LoVo (cell line): ENCODE measurements around the gene ARHGAP1.
"Not testable (repeated sequence)": the region's sequence is repeated elsewhere in the genome, so short reads cannot be mapped to it uniquely, and the experiment has no call there.

Experiments used
- DNase-seq: peaks from one replicate; pipeline ENCODE4 v3.0.0-alpha.2; 2016; ENCODE audit warnings: low spot score

ARHGAP1 gene

DNA sequence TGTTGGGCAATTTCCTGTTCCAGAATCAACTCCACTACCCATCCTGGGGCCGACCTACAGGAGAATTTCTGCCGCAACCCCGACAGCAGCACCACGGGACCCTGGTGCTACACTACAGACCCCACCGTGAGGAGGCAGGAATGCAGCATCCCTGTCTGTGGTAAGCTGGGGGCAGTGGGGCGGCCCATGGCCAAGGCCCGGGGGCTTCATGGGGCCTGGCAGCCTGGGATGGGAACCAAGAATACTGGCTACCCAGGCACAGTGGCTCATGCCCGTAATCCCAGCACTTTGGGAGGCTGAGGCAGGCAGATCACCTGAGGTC lies 22.9 kb upstream of the ARHGAP1 start:
- no peak for DNase-seq

GRCh38 chr11:46722566-46723358 lies 22.3 kb upstream of the ARHGAP1 start:
- no peak for DNase-seq

DNA sequence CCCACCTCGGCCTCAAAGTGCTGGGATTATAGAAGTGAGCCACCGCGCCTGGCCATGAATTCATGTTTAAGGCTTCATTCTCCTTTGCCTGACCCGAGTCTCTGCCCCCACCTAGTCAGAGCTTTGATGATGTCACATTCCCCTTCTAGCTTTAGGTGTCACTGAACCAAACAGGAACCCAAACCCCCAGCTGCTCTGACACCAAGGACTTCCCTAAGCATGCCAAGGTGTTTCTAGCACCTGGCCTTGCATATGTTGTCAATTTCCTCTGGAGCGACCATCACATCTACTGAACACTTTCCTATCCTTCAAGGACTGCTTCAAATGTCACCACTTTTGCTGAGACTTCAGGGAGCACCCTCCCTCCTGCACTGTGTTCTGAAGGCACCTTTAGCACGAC lies 20.9 kb upstream of the ARHGAP1 start:
- no peak for DNase-seq

- no peak for DNase-seq
These were observed 19.3 kb upstream of the ARHGAP1 start for GRCh38 chr11:46719543-46720218.

DNA sequence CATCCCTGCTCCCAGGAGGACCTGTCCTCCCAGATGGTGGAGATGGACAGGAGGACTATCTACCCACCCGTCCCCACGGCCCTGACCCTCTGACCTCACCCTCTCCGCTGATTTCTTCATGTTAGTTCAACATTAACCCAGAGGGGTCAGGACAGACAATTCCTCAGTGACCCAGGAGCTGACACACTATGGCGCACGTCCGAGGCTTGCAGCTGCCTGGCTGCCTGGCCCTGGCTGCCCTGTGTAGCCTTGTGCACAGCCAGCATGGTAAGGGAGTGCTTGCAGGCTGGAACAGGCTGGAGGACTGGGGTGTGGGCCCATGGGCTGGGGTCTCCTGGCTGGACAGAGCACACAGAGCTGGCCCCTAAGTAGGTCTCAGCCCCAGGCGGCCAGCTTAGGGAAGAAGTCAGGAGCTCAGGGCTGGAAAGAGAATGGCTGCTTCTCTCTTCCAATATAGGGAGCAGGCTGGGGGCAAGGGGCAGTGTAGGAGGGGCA lies 18.7 kb upstream of the ARHGAP1 start, which contains the start of gene F2:
Gene F2 (plus strand): TSS at position 166 of the 495 bp plus-strand sequence. CDS start 23 bp downstream, at position 189.
- no peak for DNase-seq

DNA sequence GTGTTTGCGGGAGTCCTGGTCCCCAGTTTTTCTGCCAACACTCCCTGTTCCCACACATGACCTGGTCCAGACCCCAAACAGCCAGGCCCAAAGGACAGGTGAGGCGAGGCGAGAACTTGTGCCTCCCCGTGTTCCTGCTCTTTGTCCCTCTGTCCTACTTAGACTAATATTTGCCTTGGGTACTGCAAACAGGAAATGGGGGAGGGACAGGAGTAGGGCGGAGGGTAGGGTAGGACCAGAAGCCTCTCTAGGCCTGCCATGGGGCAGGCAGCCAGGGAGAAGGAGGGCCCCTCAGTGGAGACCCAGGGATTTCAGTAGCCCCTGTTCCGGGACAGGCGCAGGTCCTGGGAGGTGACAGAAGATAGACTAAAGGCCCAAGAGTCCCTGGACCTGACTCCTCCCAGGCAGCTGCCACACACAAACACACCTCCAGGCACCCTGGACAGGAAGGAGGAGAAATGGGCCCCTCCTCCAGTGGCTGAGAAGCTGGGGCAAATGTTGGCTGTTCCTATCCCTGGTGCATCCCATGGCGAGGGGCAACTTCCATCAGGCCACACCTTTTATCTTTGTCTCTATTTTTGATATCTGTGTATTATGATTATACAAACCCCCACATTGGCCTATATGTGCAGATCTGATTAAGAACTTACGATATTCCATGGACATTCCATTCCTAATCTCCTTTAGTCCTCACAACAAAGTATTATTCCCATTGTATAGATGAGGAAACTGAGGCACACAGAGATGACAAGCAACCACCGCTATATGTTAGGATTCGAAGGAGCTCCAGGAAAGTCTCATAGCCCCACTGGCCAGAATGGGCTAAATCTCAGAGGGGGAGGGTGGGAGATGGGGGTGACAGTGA lies 18.0 kb upstream of the ARHGAP1 start:
- DNase-seq: peak; percentile 6

DNA sequence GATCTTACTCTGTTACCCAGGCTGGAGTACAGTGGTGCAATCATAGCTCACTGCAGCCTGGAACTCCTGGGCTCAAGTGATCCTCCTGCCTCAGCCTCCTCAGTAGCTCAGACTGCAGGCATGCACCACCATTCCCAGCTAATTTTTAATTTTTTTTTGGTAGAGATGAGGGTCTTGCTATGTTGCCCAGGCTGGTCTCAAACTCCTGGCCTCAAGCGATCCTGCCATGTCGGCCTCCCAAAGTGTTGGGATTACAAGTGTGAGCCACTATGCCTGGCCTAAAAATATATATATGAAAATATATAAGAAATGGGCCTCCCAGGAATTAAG lies 17.4 kb upstream of the ARHGAP1 start:
- not testable (repeated sequence) for DNase-seq

DNA sequence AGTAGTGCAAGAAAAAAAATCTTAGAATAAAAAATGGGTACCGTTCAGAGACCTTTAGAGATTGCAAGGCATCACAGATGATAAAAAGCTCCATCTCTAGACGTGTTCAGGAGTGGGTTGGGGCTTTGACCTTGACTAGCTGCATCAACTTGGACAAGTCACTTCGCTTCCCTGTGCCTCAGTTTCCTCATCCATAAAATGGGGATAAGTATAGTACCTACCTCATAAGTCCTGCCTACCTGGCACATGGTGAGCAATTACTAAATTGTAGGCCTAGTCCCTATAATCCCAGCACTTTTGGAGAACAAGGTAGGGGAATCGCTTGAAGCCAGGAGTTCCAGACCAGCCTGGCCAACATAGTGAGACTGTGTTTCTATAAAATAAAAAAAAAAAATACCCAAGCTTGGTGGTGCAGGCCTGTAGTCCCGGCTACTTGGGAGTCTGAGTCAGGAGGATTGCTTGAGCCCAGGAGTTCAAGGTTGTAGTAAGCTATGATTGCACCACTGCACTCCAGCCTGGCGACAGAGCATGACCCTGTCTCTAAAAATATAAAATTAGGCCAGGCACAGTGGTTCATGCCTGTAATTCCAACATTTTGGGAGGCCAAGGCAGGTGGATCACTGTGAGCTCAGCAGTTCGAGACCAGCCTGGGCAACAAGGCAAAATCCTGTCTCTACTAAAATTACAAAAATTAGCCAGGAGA lies 12.6 kb upstream of the ARHGAP1 start:
- no peak for DNase-seq

DNA sequence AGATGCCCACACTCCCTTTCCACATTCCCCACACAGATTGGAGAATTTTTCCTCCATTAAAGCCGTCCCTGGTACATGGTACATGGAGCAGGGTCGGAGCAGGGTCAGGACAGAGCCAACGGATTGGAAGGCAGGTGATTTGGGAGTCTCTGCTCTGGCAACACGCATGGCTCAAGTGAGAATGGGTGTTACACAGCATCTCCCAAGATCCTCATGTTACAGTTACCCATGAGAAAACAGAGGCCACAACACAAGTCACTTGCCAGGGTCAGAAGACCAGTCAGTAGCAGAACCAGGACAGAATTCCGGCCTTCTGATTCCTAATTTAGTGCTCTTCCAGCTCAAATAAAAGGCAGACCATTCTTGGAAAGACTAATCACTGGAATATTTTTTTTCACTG lies 10.9 kb upstream of the ARHGAP1 start:
- no peak for DNase-seq

GRCh38 chr11:46710821-46711269 lies 10.4 kb upstream of the ARHGAP1 start:
- DNase-seq: no peak

DNA sequence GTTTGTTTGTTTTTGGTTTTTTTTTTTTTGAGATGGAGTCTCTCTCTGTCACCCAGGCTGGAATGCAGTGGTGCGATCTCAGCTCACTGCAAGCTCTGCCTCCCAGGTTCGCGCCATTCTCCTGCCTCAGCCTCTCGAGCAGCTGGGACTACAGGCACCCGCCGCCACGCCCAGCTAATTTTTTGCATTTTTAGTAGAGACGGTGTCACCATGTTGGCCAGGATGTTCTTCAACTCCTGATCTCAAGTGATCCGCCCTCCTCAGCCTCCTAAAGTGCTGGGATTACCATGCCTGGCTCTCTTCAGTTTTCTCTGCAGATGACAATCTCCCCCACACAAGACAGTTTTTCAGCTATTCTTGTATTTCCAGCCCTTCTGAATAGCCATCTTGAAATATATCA lies 8.9 kb upstream of the ARHGAP1 start:
- not testable (repeated sequence) for DNase-seq

DNA sequence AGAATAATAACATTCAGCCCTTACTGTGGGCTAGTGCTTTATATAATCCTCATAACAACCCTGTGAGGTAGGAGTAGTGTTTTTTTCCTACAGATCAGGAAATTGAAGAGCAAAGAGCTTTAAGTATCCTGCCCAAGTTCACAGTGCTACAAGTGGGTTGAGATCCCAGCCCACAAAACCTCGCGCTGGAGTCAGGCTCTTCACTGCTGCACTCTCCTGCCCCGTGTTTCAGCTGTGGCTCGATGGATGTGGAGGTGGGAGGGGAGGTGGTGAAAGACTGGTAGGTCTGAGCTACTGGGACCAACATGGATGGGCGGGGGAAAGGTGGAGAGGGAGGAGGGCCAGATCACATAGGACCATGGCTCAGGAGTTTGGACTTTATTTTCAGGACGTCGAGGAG lies 6.5 kb upstream of the ARHGAP1 start:
- DNase-seq: no peak

DNA sequence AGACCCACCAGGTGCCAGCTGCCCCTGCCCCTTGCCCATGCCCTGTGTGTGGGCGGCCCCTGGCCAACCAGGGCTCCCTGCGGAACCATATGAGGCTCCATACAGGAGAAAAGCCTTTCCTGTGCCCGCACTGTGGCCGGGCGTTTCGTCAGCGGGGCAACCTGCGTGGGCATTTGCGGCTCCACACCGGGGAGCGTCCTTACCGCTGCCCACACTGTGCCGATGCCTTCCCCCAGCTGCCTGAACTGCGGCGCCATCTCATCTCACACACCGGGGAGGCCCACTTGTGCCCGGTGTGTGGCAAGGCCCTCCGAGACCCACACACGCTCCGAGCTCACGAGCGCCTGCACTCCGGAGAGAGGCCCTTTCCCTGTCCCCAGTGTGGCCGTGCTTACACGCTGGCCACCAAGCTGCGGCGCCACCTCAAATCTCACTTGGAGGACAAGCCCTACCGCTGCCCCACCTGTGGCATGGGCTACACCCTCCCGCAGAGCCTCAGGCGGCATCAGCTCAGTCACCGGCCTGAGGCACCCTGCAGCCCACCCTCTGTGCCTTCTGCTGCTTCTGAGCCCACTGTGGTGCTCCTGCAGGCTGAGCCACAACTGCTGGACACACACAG lies 4.8 kb upstream of the ARHGAP1 start:
- DNase-seq: no peak

DNA sequence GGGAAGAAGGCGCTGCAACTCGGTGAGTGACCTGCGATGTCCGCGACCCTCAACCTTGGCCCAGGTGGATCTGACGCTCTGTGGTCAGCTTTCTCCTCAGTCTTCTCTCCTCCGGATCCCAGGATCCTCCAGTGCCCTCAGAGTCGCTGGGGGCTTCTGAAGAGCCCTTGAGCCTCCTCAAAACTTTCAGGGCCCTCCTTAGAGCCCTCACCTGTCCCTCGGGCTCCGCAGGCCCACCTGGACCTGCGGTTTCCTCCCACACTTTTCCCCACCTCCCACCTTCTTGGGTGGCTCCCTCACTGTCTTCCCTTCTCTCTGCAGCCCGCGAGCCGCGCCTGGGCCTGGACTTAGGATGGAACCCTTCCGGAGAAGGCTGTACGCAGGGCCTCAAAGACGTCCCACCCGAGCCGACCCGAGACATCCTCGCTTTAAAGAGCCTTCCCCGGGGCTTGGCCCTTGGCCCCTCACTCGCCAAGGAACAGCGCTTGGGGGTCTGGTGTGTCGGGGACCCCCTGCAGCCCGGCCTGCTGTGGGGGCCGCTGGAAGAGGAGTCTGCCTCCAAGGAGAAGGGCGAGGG lies 747 bp upstream of the ARHGAP1 start:
- DNase-seq: no peak

GRCh38 chr11:46698597-46698996 lies 1.8 kb downstream of the ARHGAP1 start:
- DNase-seq: no peak

GRCh38 chr11:46697723-46698122 lies 2.7 kb downstream of the ARHGAP1 start:
- DNase-seq: no peak

DNA sequence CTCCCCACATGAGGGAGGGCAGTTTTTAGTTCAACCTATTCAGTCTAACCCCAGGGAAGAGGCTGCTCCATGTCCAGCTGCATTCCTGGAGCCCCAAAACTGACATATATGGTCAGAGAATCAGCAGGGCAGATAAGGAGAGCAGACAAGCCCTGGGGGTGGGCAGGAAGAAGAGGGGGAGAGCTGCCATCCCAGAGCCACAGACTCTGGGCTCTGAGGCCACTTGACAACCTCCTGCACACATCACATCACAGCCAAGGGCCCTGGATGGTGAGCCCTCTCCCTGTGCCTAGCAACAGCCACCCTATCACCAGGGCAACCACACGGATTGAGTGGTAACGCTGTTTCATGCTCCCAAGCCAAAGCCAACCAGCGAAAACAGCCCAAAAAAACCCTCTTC lies 3.1 kb downstream of the ARHGAP1 start:
- no peak for DNase-seq

GRCh38 chr11:46696212-46696558 lies 4.2 kb downstream of the ARHGAP1 start:
- DNase-seq: no peak

DNA sequence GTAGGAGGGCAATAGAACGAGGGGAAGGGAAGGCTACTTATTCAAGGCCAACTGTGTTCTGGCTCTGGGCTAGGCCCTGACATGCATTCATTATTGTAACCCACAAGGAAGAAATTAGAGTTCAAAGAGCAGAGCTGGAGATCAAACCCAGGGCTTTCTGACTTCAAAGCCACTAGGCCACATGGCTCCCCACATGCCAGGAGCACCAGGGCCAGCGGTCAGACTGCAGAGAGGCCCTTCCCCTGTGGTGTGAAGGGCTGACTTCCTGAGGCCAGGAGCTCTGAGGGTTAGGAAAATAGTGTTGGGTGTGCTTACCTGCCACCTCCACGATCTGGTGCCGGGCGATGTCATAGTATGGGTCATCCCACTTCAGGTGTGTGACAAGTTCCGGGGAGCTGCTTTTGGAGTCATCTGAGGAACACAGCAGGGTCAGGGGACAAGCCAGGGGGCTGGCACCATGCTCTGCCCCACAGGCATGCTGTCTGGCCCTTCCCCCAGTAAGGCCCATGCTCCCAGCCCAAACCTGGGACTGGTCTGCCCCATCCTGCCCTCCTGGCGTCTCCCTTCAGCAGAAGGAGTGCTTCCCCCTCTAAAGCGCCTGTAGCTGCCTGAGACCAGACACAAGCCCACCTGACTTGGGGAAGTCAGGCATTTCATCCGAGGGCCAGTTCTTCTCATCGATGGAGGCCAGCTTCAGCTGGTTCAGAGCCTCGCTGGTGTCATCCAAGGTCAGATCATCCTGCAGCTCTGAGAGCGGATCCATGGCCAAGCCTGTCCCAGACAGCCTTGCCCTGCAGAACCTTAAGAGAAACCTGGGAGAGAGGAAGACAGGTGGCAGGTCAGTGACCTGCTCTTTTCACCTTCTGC lies 4.8 kb downstream of the ARHGAP1 start:
- DNase-seq: no peak

DNA sequence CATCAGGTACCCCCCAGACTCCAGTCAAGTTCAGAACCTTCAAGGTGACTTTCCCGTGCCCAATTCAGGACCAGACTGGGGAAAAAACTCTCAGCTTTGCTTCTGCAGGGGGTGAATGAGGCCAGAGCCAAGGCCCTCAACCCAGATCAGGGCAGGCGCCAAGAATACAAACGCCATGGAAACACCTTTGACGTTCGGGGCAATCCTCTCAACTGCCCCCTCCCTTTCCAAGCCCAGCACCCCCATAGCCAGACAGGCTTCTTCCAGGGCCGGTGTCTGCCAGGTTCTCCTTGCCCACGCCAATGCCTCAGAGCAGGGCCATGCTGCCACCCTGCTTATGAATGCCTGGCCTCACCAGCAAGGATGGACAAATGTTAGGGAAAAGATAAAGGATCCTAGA lies 5.8 kb downstream of the ARHGAP1 start:
- no peak for DNase-seq
